ENCODE results near the gene RNF123. TPM values are rescaled to one million over a fixed set of nuclear protein-coding genes. Genes with fewer than 3 reads are reported as not detected.

Gene RNF123
- total RNA-seq, 1 experiment from 2014 or later = 47.1 TPM

- TF ChIP-seq, protein P1, sequence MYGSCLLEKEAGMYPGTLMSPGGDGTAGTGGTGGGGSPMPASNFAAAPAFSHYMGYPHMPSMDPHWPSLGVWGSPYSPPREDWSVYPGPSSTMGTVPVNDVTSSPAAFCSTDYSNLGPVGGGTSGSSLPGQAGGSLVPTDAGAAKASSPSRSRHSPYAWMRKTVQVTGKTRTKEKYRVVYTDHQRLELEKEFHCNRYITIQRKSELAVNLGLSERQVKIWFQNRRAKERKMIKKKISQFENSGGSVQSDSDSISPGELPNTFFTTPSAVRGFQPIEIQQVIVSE (CRISPR knock-in tag; IDR thresholded peaks at IDR 0.05; ENCODE audit: borderline replicate concordance) = no peak
- TF ChIP-seq SMAD3 (CRISPR knock-in tag; IDR thresholded peaks at IDR 0.05; ENCODE audit: borderline replicate concordance) (no peak), ZNF425 (CRISPR knock-in tag; conservative IDR thresholded peaks at IDR 0.05) (no peak), HMGA2 (CRISPR knock-in tag; IDR thresholded peaks at IDR 0.05) (no peak), ETV6 (CRISPR knock-in tag; IDR thresholded peaks at IDR 0.05) (no peak), ELF4 (CRISPR knock-in tag; IDR thresholded peaks at IDR 0.05; ENCODE audit: low read depth) (no peak), SOX15 (CRISPR knock-in tag; IDR thresholded peaks at IDR 0.05) (no peak), ZMAT4 (CRISPR knock-in tag; IDR thresholded peaks at IDR 0.05) (no peak), USF2 (CRISPR knock-in tag; IDR thresholded peaks at IDR 0.05) (no peak), ESRRA (CRISPR knock-in tag; IDR thresholded peaks at IDR 0.05; ENCODE audit: borderline replicate concordance) (no peak)
Observed at GRCh38 chr3:49644684-49645083, 44.7 kb upstream of the RNF123 start (continued).

- Mint-ChIP-seq H3K36me3 (no peaks in the 10 kb centered on the region), H3K4me1 (no peaks in the 10 kb centered on the region), H3K4me3 (no peak overlapping the region), H3K9me3 (no peaks in the 10 kb centered on the region), H3K27ac (no peak overlapping the region), H3K27me3 (ENCODE audit: low read depth) (no peaks in the 10 kb centered on the region)
- DNase-seq (ENCODE audit: low spot score) (no peak), ATAC-seq (no peak)
- TF ChIP-seq ZNF219 (CRISPR knock-in tag; IDR thresholded peaks at IDR 0.05; ENCODE audit: borderline replicate concordance) (no peak), IRF1 (CRISPR knock-in tag; IDR thresholded peaks at IDR 0.05) (no peak), FOXJ3 (CRISPR knock-in tag; IDR thresholded peaks at IDR 0.05; ENCODE audit: borderline replicate concordance) (no peak), NFE2L1 (CRISPR knock-in tag; IDR thresholded peaks at IDR 0.05) (no peak), NR3C1 (CRISPR knock-in tag; conservative IDR thresholded peaks at IDR 0.05; ENCODE audit: low read depth) (no peak), ZNF423 (CRISPR knock-in tag; IDR thresholded peaks at IDR 0.05) (no peak)
- CTCF ChIA-PET = interaction anchor here (0.9 to 1.0 kb wide), 2 partner anchors 25 to 106 kb away, joined by 3 to 6 read pairs; no protein-coding TSS in a partner anchor
- POLR2A ChIA-PET = no interaction called here
Observed at GRCh38 chr3:49646236-49646635, 43.1 kb upstream of the RNF123 start.

DNA sequence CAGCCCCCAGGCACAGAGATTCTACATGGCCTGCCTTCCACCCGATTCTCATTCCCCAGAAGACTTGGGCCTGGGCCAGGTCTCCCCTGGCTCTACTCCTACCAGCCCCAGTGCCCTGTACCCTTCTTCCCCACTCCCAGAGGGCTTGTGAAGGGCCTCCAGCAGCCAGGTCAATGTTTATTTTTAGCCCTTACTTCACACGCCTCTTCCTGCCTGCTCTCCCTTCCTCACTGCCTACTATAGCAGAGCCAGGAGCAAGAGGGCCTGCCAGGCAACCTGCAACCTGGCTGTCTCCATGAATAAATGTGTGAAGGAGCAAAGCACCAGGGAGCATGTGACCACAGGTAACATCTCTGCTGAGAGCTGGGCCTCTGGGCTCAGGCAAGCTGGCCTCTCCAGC is 41.6 kb upstream of the RNF123 start:
- no peaks in the 10 kb centered on the region for H3K9me3 Mint-ChIP-seq
- ChIA-PET POLR2A (no interaction called here), CTCF (no interaction called here)
- ATAC-seq (no peak), DNase-seq (ENCODE audit: low spot score) (no peak)
- TF ChIP-seq, protein P2, sequence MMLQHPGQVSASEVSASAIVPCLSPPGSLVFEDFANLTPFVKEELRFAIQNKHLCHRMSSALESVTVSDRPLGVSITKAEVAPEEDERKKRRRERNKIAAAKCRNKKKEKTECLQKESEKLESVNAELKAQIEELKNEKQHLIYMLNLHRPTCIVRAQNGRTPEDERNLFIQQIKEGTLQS (CRISPR knock-in tag; conservative IDR thresholded peaks at IDR 0.05) = no peak
- no peak for TF ChIP-seq NFE2L1 (CRISPR knock-in tag; IDR thresholded peaks at IDR 0.05)
- no peak for TF ChIP-seq ELF4 (CRISPR knock-in tag; IDR thresholded peaks at IDR 0.05; ENCODE audit: low read depth)
- TF ChIP-seq NR1H2 (CRISPR knock-in tag; IDR thresholded peaks at IDR 0.05) = no peak
- no peak for TF ChIP-seq EMX1 (CRISPR knock-in tag; IDR thresholded peaks at IDR 0.05)
- no peak for TF ChIP-seq NR3C1 (CRISPR knock-in tag; conservative IDR thresholded peaks at IDR 0.05; ENCODE audit: low read depth)
- no peak for TF ChIP-seq ZNF416 (CRISPR knock-in tag; IDR thresholded peaks at IDR 0.05)
- TF ChIP-seq FOXP1 (CRISPR knock-in tag; IDR thresholded peaks at IDR 0.05; ENCODE audit: borderline replicate concordance) = no peak
- TF ChIP-seq NR2C2 (CRISPR knock-in tag; IDR thresholded peaks at IDR 0.05) = no peak
- TF ChIP-seq ZNF396 (CRISPR knock-in tag; IDR thresholded peaks at IDR 0.05; ENCODE audit: borderline replicate concordance) = no peak
- TF ChIP-seq, protein P3, sequence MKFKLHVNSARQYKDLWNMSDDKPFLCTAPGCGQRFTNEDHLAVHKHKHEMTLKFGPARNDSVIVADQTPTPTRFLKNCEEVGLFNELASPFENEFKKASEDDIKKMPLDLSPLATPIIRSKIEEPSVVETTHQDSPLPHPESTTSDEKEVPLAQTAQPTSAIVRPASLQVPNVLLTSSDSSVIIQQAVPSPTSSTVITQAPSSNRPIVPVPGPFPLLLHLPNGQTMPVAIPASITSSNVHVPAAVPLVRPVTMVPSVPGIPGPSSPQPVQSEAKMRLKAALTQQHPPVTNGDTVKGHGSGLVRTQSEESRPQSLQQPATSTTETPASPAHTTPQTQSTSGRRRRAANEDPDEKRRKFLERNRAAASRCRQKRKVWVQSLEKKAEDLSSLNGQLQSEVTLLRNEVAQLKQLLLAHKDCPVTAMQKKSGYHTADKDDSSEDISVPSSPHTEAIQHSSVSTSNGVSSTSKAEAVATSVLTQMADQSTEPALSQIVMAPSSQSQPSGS (CRISPR knock-in tag; IDR thresholded peaks at IDR 0.05; ENCODE audit: borderline replicate concordance, low read depth) = no peak
- TF ChIP-seq CREB1 (CRISPR knock-in tag; IDR thresholded peaks at IDR 0.05) = no peak
- no peak for TF ChIP-seq ZNF263 (CRISPR knock-in tag; IDR thresholded peaks at IDR 0.05; ENCODE audit: low read depth)
- H3K36me3 Mint-ChIP-seq = no peaks in the 10 kb centered on the region
- H3K4me3 Mint-ChIP-seq = no peak overlapping the region
- no peak overlapping the region for H3K27ac Mint-ChIP-seq
- H3K27me3 Mint-ChIP-seq (ENCODE audit: low read depth) = no peaks in the 10 kb centered on the region
- no peaks in the 10 kb centered on the region for H3K4me1 Mint-ChIP-seq
